IMR-90 (cell line): Measurements from ENCODE around the gene RNF133. TPM values are rescaled to one million over a fixed set of nuclear protein-coding genes. Genes with fewer than 3 reads are reported as not detected.

ENCODE experiments used
- ATAC-seq: fragments of 200-7000 bp; cut with Tn5 transposase; 2 replicates; pipeline ENCODE4 v1.9.1; 2020; ENCODE audit warnings: low read depth, mild to moderate bottlenecking, moderate library complexity
- BruUV-seq: library from RNA; stranded (reverse); fragments of 400-500 nt; replicated peaks from 2 replicates; lab custom pipeline; 2021; lab: Mats Ljungman, UMichigan
- CTCF ChIA-PET: fragments of 300-600 bp; formaldehyde crosslinking; extraction: SDS; loops from one replicate; lab custom pipeline; 2021; ENCODE audit warnings: antibody characterized with exemption; lab: Yijun Ruan, JAX
- POLR2A ChIA-PET: fragments of 300-600 bp; sonication (Branson Sonifier 250); formaldehyde crosslinking; loops from one replicate; lab custom pipeline; 2022; ENCODE audit warnings: antibody characterized with exemption; ENCODE audit not compliant: unreplicated experiment; lab: Charles Lee
- DNase-seq: peaks from one replicate; pipeline ENCODE4 v3.0.0; 2013
- H2AFZ ChIP-seq: replicated peaks from 2 replicates; pipeline ENCODE3; 2013; ENCODE audit warnings: low read length, mild to moderate bottlenecking; ENCODE audit not compliant: poor library complexity
- H2AK5ac ChIP-seq: 2 replicates; pipeline ENCODE4 v1.6.1; 2013; ENCODE audit warnings: low read depth, low read length, inconsistent platforms
- H2AK9ac ChIP-seq: replicated peaks from 2 replicates; pipeline ENCODE3; 2013; ENCODE audit warnings: mild to moderate bottlenecking, low read depth, low read length, moderate library complexity; ENCODE audit not compliant: poor library complexity
- H2BK120ac ChIP-seq: 2 replicates; pipeline ENCODE4 v1.6.1; 2013; ENCODE audit warnings: low read depth, low read length, inconsistent platforms
- H2BK15ac ChIP-seq: 3 replicates; pipeline ENCODE4 v1.6.1; 2013; ENCODE audit warnings: low read depth, low read length, inconsistent platforms
- H2BK20ac ChIP-seq: 2 replicates; pipeline ENCODE4 v1.6.1; 2013; ENCODE audit warnings: low read depth, mild to moderate bottlenecking, inconsistent platforms, low read length, moderate library complexity
- H2BK5ac ChIP-seq: 2 replicates; pipeline ENCODE4 v1.6.1; 2013; ENCODE audit warnings: mild to moderate bottlenecking, low read depth, low read length, inconsistent platforms; ENCODE audit not compliant: poor library complexity, severe bottlenecking
- H3K14ac ChIP-seq: replicated peaks from 2 replicates; pipeline ENCODE4 v1.6.1; 2013; ENCODE audit warnings: low read depth, low read length, inconsistent platforms
- H3K18ac ChIP-seq: 2 replicates; pipeline ENCODE4 v1.6.1; 2013; ENCODE audit warnings: low read depth, low read length, control low read depth
- H3K23ac ChIP-seq: 2 replicates; pipeline ENCODE4 v1.6.1; 2013; ENCODE audit warnings: low read depth, low read length, inconsistent platforms
- H3K27ac ChIP-seq: 2 replicates; pipeline ENCODE4 v1.5.1; 2013; ENCODE audit warnings: mild to moderate bottlenecking, control low read depth, low read length; ENCODE audit not compliant: insufficient read depth
- H3K27me3 ChIP-seq: 2 replicates; pipeline ENCODE4 v1.6.1; 2013; ENCODE audit warnings: low read length; ENCODE audit not compliant: control insufficient read depth, insufficient read depth
- H3K36me3 ChIP-seq: 2 replicates; pipeline ENCODE4 v1.6.1; 2013; ENCODE audit warnings: low read length, mixed read lengths; ENCODE audit not compliant: control insufficient read depth, insufficient read depth
- H3K4ac ChIP-seq: 2 replicates; pipeline ENCODE4 v1.6.1; 2013; ENCODE audit warnings: low read depth, low read length, inconsistent platforms
- H3K4me1 ChIP-seq: 2 replicates; pipeline ENCODE4 v1.6.1; 2013; ENCODE audit warnings: low read length, mixed read lengths; ENCODE audit not compliant: control insufficient read depth, insufficient read depth
- H3K4me2 ChIP-seq: 2 replicates; pipeline ENCODE4 v1.6.1; 2013; ENCODE audit warnings: low read depth, mild to moderate bottlenecking, control low read depth, low read length, moderate library complexity
- H3K4me3 ChIP-seq: 2 replicates; pipeline ENCODE4 v1.5.1; 2013; ENCODE audit warnings: low read depth, mild to moderate bottlenecking, control low read depth, low read length, moderate library complexity; ENCODE audit not compliant: insufficient read depth
- H3K56ac ChIP-seq: 2 replicates; pipeline ENCODE4 v1.6.1; 2013; ENCODE audit warnings: low read length, inconsistent platforms; ENCODE audit not compliant: insufficient read depth; ENCODE audit errors: extremely low read depth
- H3K79me1 ChIP-seq, 2 experiments: 2 replicates each; pipeline ENCODE4 v1.6.1; 2013; ENCODE audit warnings: low read length in 2 of 2, inconsistent platforms in 1 of 2, low read depth in 1 of 2
- H3K9ac ChIP-seq: 2 replicates; pipeline ENCODE4 v1.6.1; 2013; ENCODE audit warnings: low read depth, low read length, control low read depth
- H3K9me1 ChIP-seq: 2 replicates; pipeline ENCODE4 v1.6.1; 2013; ENCODE audit warnings: low read length, inconsistent platforms; ENCODE audit not compliant: insufficient read depth
- H3K9me3 ChIP-seq: 2 replicates; pipeline ENCODE4 v1.6.1; 2013; ENCODE audit warnings: low read length; ENCODE audit not compliant: control insufficient read depth, insufficient read depth
- H4K20me1 ChIP-seq: 2 replicates; pipeline ENCODE4 v1.6.1; 2013; ENCODE audit warnings: low read length, inconsistent platforms; ENCODE audit not compliant: insufficient read depth
- H4K5ac ChIP-seq: 2 replicates; pipeline ENCODE4 v1.6.1; 2013; ENCODE audit warnings: mild to moderate bottlenecking, low read depth, low read length, control low read depth
- H4K8ac ChIP-seq, 2 experiments: 2 replicates each; pipeline ENCODE4 v1.6.1; 2013; ENCODE audit warnings: low read depth in 2 of 2, low read length in 2 of 2, control low read depth in 1 of 2, inconsistent platforms in 1 of 2
- H4K91ac ChIP-seq: 2 replicates; pipeline ENCODE4 v1.6.1; 2013; ENCODE audit warnings: low read depth, low read length, inconsistent platforms; ENCODE audit not compliant: insufficient read depth
- CEBPB ChIP-seq: IDR thresholded peaks from 2 replicates; pipeline ENCODE4 v1.6.1; 2012; ENCODE audit warnings: low read depth, low read length, improper control_type of control experiment
- FOS ChIP-seq: fragments of 150-350 bp; IDR thresholded peaks from 2 replicates; pipeline ENCODE4 v1.6.1; 2016; ENCODE audit warnings: low read depth, low read length
- MAZ ChIP-seq: IDR thresholded peaks from 2 replicates; pipeline ENCODE4 v1.6.1; 2012; ENCODE audit warnings: low read depth, mild to moderate bottlenecking, low read length, improper control_type of control experiment, moderate library complexity, borderline replicate concordance
- WGBS, 2 experiments: methylation state at CpG; one replicate each; pipeline versions ENCODE4 v1.1.5 to v1.1.7; 2013; ENCODE audit warnings: missing lambda C conversion rate in 2 of 2; ENCODE audit not compliant: insufficient read length in 1 of 2; ENCODE audit errors: extremely low coverage in 2 of 2; 5-methylcytosine and 5-hydroxymethylcytosine counted together
- dilution Hi-C: fragments of 300-500 bp; cut with HindIII; formaldehyde crosslinking; loops from one replicate; pipeline ENCODE4 v1.14.3; 2018; ENCODE audit warnings: low sequenced_read_pairs; ENCODE audit not compliant: unreplicated experiment
- in situ Hi-C: fragments of 300-500 bp; cut with MboI; formaldehyde crosslinking; loops from 3 replicates; pipeline ENCODE4 v1.14.3; 2019; ENCODE audit warnings: low sequenced_read_pairs, inconsistent platforms, mixed read lengths
- intact Hi-C: fragments of 100-400 bp; cut with micrococcal nuclease; formaldehyde crosslinking; loops from 2 replicates; pipeline ENCODE4 v1.10.0; 2022
- polyA plus RNA-seq, 3 experiments: library from polyadenylated mRNA; depleted of rRNA; stranded (reverse); fragments of >200 nt; gene quantifications; 2 replicates each; pipeline ENCODE4 v1.2.3, GENCODE V29; 2012; ENCODE audit warnings: low replicate concordance in 1 of 3
- total RNA-seq: library from RNA; depleted of rRNA; stranded (reverse); fragments of >200 nt; gene quantifications from 2 replicates; pipeline ENCODE4 v1.2.3, GENCODE V29; 2012

Gene RNF133
- total and polyA plus RNA-seq, 2 of the 4 experiments (the other 2 are of a cell fraction) = not detected

GRCh38 chr7:122672536-122672935 is 26.4 kb downstream of the RNF133 start:
- Histone ChIP-seq H3K79me1 (no peaks in the 10 kb centered on the region), H3K9me1 (no peaks in the 10 kb centered on the region), H4K8ac (no peak overlapping the region), H3K4me2 (no peak overlapping the region), H4K20me1 (no peaks in the 10 kb centered on the region), H4K5ac (no peak overlapping the region), H3K9me3 (peaks cover 19% of the 10 kb centered on the region), H3K4me3 (no peak overlapping the region), H3K4me1 (no peaks in the 10 kb centered on the region), H3K4ac (no peak overlapping the region), H3K36me3 (no peaks in the 10 kb centered on the region), H2AK5ac (no peak overlapping the region), H2BK5ac (no peak overlapping the region), H2AK9ac (no peak overlapping the region), H3K56ac (no peak overlapping the region), H2BK120ac (no peak overlapping the region), H3K9ac (no peak overlapping the region), H2BK15ac (no peak overlapping the region), H3K27ac (no peak overlapping the region), H2BK20ac (no peak overlapping the region), H3K23ac (no peak overlapping the region), H4K91ac (no peak overlapping the region), H2AFZ (no peak overlapping the region), H3K18ac (no peak overlapping the region), H3K14ac (no peak overlapping the region), H3K27me3 (no peaks in the 10 kb centered on the region)
- no TSS peak for BruUV-seq
- no CpG with 5 or more reads among the region's 8 CpGs for WGBS, 2 experiments
- ChIA-PET CTCF (no interaction called here), POLR2A (no interaction called here)
- ATAC-seq (no peak), DNase-seq (no peak)
- in situ Hi-C loops = no loop called here
- dilution Hi-C loops = no loop called here
- TF ChIP-seq CEBPB (no peak), FOS (no peak), MAZ (no peak)
- intact Hi-C loops = no loop called here
